NCI-H1436 treated with DMSO at 0.1 percent for 48 hours (cell line): Measurements from ENCODE around the gene ALG10B.
"Not testable (repeated sequence)": the region's sequence is repeated elsewhere in the genome, so short reads cannot be mapped to it uniquely, and the experiment has no call there.

Experiments used
- DNase-seq: peaks from one replicate; lab custom pipeline; 2025; lab: John Stamatoyannopoulos, UW

Gene ALG10B, protein sequence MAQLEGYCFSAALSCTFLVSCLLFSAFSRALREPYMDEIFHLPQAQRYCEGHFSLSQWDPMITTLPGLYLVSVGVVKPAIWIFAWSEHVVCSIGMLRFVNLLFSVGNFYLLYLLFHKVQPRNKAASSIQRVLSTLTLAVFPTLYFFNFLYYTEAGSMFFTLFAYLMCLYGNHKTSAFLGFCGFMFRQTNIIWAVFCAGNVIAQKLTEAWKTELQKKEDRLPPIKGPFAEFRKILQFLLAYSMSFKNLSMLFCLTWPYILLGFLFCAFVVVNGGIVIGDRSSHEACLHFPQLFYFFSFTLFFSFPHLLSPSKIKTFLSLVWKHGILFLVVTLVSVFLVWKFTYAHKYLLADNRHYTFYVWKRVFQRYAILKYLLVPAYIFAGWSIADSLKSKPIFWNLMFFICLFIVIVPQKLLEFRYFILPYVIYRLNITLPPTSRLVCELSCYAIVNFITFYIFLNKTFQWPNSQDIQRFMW

DNA sequence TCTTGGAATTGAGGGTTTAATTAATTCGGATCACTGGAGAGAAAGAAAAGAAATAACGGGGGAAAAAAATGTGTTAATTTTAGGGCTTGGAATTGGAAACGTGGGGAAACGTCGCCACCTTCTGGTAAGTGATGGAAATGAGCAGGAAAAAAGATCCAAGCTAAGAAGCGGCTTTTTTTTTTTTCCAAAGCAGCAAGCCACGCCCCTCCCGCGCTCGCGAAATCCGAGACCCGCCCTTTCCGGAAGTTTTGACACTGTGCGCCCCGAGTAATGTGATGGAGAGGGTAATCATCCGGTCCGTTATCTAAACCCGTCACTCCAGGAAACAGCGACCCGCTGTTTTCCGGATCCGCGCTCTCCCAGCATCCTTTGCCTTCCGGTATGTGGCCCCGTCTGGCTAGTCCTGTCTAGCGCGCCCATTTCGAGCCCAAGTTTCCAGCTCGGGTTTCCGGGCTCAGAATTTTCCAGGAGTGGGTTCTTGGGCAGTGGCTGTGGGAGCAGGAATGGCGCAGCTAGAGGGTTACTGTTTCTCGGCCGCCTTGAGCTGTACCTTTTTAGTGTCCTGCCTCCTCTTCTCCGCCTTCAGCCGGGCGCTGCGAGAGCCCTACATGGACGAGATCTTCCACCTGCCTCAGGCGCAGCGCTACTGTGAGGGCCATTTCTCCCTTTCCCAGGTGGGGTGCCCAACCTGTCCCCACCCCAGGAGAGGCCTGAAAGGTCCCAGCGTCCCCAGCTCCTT lies at the start of gene ALG10B:
ALG10B (plus strand) TSS at position 384 of the 739 bp plus-strand sequence; CDS start at position 504, 120 bp downstream.
- DNase-seq = peak; percentile 72

DNA sequence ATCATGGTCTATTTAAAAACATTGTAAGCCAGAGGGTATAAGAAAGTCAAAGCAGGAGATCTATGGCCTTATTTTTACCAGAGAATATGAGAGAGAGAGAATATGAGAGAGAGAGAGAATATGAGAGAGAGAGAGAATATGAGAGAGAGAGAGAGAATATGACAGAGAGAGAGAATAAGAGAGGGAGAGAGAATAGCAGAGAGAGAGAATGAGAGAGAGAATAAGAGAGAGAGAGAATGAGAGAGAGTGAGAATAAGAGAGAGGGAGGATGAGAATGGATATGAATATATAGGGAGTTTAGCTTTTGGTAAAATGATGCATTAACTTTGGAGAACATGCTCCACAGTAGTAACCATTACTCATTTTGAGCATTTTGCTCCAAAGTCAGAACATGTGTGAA lies 48.0 kb upstream of the ALG10B start:
- no peak for DNase-seq

DNA sequence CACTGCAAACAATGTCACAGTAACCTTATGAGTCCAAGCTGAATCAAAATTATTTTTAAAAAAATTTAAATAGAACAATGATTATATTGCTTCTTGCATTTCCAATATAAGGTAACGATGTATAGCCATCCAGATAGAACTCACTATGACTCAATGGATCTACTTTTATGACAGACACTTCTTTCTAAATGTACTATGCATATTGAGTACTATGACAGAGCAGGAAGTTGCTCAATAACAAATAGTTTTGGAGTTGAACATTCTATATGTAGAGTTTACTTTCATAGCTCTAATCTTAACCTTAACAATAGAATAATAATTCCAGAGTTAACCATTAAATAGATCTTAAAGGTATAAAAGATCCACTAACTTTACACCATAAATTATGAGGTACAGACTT lies 46.7 kb upstream of the ALG10B start:
- no peak for DNase-seq

DNA sequence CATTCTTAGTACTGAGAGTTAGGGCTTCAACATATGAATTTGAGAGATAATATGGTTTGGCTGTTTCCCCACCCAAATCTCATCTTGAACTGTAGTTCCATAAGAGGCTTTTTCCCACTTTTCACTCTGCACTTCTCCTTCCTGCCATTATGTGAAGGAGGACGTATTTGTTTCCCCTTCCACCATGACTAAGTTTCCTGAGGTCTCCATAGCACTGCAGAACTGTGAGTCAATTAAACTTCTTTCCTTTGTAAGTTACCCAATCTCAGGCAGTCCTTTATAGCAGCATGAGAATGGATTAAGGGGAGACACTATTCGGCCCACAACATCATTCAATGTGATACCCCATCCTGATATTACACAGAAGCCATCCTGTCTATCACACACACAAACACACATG lies 36.8 kb upstream of the ALG10B start:
- DNase-seq = no peak

DNA sequence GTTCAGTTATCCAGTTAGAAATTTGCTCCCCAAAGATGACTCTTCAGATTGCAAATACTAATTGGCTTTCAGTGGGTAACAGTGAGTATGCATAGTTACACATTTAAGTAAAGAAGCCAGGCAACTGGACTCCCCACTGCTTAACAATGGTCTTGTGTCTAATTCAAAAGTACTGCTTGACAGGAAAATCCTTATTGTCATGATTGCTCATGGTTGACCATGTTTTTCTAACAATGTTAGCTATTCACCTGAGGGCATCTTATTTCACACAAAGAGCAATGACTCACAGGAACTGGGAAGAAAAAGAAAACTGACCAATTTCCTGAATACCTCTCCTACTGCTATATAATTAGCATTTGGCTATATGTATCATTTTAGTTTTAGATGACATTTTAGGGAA lies 33.7 kb upstream of the ALG10B start:
- no peak for DNase-seq

DNA sequence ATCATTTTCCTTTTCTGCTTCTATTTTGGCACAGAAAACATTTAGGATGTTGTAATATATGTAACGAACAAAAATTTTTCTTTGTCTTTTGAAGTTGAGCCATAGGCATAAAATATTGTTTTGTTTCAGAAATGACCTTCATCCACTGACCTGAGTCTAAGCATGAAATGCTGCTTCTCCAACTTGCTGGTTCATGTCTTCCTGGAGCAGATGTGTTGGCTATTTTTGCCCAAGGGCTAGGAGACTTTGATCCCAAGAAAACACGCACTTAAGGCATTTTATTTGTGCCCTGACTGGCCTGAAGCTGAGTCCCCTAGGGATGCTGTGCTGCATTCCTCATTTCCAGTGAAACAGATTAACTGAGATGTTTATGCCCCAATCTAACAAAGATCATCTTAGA lies 27.2 kb upstream of the ALG10B start:
- DNase-seq = no peak

DNA sequence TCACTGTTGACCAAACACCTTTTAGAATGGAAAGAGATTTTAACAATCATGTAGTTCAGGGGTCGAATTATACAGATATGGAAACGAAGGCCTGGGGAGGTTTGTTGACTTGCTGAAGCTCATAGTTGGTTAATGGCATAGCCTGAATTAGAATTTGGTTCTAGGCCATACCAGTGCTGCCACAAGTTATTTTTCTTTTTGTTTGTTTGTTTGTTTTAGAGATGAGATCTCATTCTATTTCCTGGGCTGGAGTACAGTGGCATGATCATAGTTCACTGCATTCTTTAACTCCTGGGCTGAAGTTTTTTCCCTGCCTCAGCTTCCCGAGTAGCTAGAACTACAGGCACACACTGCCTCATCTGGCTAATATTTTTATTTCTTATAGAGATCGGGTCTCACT lies 25.4 kb upstream of the ALG10B start:
- DNase-seq = no peak

DNA sequence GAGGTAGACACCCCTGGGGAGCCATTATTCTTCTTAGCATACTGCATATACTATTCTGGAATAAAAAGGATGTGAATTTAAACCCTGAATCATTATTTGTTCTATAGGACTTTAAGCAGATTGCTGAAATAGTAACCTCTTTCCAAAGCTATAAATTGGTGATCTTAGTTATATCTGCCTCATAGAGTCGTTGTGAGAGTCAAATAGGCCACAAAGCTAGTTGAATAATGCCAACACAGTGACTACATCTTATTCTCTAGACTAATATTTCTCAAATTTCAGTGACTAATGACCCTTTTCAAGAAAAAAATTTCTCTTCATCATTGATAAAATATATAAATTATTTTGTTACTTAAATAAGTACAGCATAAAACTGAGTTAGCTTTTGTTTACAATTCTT lies 13.6 kb upstream of the ALG10B start:
- DNase-seq = not testable (repeated sequence)

DNA sequence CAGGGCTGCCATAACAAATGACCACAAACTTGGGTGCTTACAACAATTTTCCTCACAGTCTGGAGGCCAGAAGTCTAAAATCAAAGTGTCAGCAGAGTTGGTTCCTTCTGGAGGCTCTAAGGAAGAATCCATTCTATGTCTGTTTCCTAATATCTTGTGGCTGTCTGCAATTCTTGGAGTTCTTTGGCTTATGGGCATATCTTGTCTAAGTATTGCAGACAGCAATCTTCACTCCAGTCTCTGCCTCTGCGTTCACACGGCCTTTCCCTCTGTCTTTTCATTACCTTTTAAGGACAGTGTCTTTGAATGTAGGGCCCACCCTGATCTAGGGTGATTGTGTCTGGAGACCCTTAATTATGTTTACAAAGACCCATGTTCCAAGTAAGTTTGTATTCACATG lies 5.4 kb downstream of the ALG10B start:
- DNase-seq = not testable (repeated sequence)

DNA sequence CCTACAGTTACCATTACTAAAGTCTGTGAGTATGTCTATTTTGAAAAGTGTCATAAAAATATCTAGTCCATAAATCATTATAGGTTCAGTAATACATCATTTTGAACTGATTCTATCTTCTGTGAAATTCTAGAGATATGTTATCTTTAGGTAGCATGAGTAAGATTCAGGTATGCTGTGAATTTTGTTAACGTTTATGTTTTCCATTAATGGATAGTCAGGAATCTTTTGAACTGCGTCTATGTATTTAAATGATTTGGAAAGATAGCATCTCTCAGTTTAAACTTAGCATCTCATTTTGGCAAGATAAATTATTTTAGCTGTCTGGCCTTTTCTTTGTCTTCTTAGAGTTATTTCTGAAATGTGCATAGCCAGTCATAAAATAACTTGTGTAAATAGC lies 8.3 kb downstream of the ALG10B start:
- no peak for DNase-seq

DNA sequence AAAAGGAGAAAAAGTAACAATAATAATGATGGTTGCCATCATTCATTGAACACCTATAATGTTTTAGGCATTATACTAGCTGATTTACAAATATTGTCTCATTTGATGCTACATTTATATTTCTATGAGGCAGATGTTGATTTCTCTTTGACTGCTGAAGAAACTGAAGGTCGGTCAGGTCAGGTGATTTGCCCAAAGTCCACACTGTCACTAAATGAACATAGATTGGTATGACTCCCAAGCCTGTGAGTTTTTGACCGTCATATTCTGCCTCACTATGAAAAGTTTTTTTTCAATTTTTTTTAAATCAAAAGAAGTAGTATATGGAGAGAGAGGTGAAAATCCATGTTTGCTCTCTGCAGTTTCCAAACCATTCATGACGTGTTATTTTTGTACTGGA lies 10.8 kb downstream of the ALG10B start:
- DNase-seq = no peak

DNA sequence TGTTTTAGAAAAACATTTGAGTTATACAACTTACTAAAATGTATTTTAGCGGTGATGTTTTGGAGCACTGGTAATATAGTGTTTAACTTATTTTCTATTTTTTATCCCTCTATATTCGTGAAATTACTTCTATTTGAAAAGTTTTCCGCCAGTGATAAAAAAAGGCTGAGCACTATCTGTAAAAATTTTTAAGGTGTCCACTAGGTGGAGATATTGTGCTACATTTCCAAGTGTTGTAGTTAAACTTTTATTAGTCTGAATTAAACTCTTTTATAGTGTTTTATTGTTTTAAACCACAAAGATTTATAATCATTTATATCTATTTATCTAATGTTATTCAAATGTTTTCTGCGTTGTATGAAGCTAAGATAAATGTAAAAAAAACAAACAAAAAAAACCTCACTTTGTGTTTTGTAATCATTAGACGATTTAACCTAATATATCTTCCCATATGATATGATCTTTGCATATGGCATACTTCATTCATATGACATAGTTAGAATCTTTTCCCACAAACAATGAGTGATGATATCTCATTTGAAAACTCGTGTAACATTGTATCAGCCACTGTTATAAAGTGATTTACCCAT lies 11.8 kb downstream of the ALG10B start:
- DNase-seq = no peak

DNA sequence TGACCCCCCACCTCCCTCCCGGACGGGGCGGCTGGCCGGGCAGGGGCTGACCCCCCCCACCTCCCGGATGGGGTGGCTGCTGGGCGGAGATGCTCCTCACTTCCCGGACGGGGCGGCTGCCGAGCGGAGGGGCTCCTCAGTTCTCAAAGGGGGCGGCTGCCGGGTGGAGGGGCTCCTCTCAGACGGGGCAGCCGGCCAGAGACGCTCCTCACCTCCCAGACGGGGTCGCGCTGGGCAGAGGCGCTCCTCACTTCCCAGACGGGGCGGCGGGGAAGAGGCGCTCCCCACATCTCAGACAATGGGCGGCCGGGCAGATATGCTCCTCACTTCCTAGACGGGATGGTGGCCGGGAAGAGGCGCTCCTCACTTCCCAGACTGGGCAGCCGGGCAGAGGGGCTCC lies 13.8 kb downstream of the ALG10B start:
- DNase-seq = not testable (repeated sequence)

DNA sequence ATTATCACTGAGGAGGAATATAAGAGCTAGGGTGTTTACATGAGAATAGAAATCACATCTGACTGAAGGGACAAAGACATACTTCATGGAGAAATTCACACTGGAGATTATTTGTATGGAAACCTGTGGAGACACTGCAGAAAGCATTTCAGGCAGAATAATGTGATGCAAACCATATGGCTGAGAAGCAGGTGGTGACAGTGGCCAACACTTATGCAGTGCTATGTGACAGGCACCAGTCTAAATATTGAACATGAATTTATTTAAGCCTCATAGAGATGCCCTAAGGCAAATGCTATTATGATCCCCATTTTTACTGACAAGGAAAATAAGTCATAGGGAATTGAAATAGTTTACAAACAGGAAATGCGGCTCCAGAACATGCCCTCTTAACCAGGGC lies 16.2 kb downstream of the ALG10B start:
- DNase-seq = no peak

DNA sequence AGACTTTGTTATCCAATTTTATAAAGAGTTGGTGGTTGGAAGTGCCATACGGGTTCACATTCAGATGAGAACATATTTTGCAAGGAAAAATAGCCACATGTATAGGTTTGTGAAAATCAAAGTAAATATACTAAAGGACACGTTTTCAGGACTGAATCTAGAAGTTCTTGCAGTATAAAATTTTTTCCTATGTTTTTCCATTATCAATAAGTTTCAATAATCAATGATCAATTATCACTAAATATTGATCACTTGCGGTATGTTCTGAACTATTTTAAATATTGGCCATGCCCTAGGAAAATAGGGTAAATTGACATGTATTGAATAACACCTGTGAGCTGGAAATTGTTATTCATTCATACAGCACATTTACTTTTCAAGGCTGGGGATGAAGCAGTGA lies 25.9 kb downstream of the ALG10B start:
- no peak for DNase-seq

DNA sequence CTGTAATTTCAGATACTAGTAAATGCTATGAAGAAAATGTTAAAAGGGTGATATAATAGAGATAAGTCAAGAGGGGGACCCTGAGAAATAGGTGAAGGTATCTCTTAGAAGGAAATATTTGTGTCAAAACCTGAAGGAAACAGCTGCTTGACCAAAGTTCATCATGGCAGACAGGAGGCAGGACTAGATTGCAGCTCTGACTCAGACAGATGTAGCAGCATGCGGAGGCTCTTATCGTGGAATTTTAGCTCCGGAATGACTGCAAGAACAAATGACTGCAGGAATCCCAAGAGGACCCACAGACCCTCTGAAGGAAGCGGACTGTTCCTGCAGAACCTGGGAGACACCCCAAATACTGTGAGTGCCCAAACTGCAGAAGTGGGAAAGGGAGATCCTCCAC lies 26.7 kb downstream of the ALG10B start:
- not testable (repeated sequence) for DNase-seq

DNA sequence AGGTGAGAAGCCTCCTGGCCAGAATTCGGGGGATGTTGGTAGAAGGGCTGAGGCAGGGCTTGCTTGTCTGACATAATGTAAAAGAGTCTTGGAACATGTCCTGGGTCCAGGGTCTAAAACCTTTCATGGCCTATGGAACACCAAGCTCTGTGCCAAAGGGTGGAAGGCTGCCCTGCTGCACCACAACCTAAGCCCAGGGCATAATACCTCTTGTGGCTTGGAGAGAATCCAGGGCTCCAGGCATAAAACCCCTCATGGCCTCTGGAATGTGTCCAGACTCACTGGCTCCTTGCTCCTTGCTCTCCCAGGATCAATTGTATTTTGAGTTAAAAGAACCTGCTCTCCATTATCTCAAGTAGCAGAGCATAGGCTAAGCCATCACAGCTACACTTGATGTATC lies 27.3 kb downstream of the ALG10B start:
- not testable (repeated sequence) for DNase-seq

DNA sequence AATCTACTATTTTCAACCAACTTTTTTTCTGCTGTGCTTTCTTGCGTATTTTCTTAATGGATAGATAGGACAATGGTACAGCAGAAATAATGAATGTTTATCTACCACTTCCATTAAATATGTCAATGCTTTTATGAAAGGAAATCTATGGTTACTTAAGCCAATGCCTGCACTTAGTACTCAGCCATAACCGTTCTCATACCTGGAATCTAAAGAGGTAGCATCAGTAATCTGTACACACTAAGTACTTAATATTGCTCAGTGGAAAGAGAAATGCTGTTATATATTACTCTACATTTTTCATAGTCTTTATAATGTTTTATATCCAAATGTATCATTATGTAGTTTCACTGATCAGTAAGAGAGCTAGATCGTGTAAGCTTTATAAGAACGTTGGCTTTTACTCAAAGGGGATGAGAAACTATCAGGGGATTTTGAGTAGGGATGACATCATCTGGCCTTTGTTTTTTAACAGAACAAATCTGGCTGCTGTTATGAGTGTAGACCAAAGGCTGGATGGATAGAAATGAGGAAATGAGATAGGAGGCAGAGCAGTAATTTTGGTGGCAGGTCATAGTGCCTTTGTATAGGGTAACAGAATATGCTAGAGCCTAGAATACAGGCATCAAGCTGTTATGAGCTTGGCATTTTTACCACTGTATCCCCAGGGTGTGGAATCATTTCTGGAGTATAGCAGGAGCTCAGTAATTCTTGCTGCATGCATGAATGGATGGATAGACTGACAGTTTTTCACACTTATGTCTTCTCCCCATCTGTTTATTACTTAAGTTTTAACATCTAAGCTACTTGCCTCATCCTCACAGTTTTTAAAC lies 34.0 kb downstream of the ALG10B start:
- no peak for DNase-seq

DNA sequence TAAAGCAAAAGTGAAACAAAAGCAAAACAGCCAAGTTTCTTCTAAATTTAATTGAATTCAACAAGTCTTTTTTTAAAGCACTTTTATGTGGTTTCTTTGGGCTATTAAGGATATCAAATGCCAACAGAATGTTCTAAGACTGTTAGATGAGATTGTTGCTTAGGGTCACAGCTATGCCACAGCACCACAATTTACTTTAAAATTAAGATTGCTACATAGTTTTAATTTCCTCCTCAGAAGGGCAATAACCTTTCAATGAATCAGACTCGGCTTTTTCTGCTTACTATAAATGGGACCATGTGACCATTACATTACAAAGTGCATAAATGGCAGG lies 34.6 kb downstream of the ALG10B start:
- DNase-seq = not testable (repeated sequence)

DNA sequence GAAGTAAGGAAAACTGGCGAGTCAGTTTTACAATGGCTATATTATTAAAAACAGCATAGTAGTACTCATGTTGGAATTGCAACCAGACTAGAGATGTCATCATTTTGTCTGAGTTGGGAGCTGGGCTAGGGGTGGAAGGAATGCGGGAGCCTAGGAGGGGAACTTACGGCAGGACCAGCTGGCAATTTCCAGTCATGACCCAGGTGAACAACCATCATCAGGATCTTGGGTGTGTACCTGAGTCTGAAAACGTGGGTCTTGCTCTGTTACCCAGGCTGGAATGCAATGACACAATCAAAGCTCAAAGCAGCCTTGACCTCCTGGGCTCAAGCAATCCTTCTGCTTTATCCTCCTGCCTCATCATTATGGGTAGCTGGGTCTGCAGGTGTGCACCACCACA lies 50.9 kb downstream of the ALG10B start:
- no peak for DNase-seq

DNA sequence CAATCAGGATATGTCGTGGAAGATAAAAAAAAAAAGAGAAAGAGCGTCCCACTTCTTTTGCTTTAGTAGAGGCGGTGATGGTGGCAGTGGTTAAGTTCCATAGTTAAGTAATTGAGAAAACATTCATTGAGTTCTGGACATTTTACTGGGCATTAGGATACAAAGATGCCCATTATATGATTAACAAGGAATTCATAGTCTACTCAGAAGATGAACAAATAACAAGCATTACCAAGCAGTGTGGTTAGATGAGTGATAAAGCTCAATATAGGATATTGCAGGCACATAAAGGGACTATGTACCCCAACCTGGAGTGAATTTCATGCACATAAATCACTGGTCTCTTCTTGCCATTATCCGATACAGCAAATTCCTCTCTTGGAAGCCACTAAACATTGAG lies 53.7 kb downstream of the ALG10B start:
- DNase-seq = no peak

DNA sequence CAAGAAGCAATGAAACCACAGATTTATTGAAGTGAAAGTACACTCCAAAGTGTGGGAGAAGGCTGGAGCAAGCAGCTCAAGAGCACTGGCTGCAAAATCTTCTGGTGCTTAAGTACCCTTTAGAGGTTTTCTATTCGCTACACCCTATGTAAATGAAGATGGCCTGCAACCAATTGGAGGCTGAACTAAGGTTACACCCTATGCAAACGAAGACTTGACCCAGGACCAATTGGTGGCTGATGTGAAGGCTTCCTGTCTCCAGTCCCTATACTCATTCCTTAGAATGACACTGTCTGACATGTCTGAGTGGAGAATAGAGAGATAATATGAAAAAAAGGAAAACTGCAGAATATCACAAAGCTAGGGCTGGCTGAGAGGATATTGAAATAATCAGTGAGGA lies 57.2 kb downstream of the ALG10B start:
- DNase-seq = no peak
